Measurements from ENCODE around the gene ARIH1.
"Not testable (repeated sequence)": the region's sequence is repeated elsewhere in the genome, so short reads cannot be mapped to it uniquely, and the experiment has no call there.

GRCh38 chr15:72608084-72608483 is 134.0 kb downstream of the ARIH1 start:
- not testable (repeated sequence) for TF ChIP-seq CTCF (conservative IDR thresholded peaks at IDR 0.05; ENCODE audit: low read depth, low read length); RFX5 (IDR thresholded peaks at IDR 0.05; ENCODE audit: low read depth, low read length); ELK1 (IDR thresholded peaks at IDR 0.05; ENCODE audit: borderline replicate concordance, low read depth, low read length); USF2 (IDR thresholded peaks at IDR 0.05; ENCODE audit: low read depth, low read length); RAD21 (IDR thresholded peaks at IDR 0.05; ENCODE audit: low read length); CHD1 (IDR thresholded peaks at IDR 0.05; ENCODE audit: low read depth, low read length); POLR2A (IDR thresholded peaks at IDR 0.05; ENCODE audit: low read depth, low read length); RCOR1 (IDR thresholded peaks at IDR 0.05; ENCODE audit: insufficient replicate concordance, low read length); SMC3 (IDR thresholded peaks at IDR 0.05; ENCODE audit: low read depth, low read length); MAZ (IDR thresholded peaks at IDR 0.05; ENCODE audit: borderline replicate concordance, low read depth, low read length); CEBPB (IDR thresholded peaks at IDR 0.05; ENCODE audit: low read depth, low read length); MXI1 (IDR thresholded peaks at IDR 0.05; ENCODE audit: borderline replicate concordance, low read depth, low read length); BHLHE40 (IDR thresholded peaks at IDR 0.05; ENCODE audit: low read depth, low read length)

Measured in IMR-90 (cell line).